HEK293 (cell line): ENCODE data around the gene RNU1-4.
"Not testable (repeated sequence)": the region's sequence is repeated elsewhere in the genome, so short reads cannot be mapped to it uniquely, and the experiment has no call there.

Source experiments
- CTCF ChIA-PET: fragments of 350-600 bp; formaldehyde crosslinking; extraction: SDS; loops from one replicate; lab custom pipeline; 2021; ENCODE audit warnings: antibody characterized with exemption; lab: Yijun Ruan, JAX
- POLR2A ChIA-PET: fragments of 300-600 bp; formaldehyde crosslinking; extraction: SDS; loops from one replicate; lab custom pipeline; 2020; ENCODE audit warnings: antibody characterized with exemption, inconsistent platforms; lab: Yijun Ruan, JAX
- H3K27ac ChIP-seq: fragments of 200-500 bp; sonication (Bioruptor generic); 2 replicates; pipeline ENCODE4 v1.5.1; 2014; ENCODE audit warnings: low read depth, low read length, control low read depth, inconsistent platforms; ENCODE audit errors: extremely low read depth
- H3K36me3 ChIP-seq, 2 experiments: fragments of 200-500 bp in 1 of 2; sonication (Bioruptor generic) in 1 of 2; 1 replicate in 1 of 2; 2 replicates in 1 of 2; pipeline ENCODE4 v1.5.1; 2014 to 2017; ENCODE audit warnings: inconsistent platforms in 2 of 2, low read length in 2 of 2; ENCODE audit not compliant: control insufficient read depth in 2 of 2, insufficient read depth in 1 of 2
- H3K4me1 ChIP-seq: fragments of 200-500 bp; sonication (Bioruptor generic); 2 replicates; pipeline ENCODE4 v1.5.1; 2014; ENCODE audit warnings: mild to moderate bottlenecking, low read length, inconsistent platforms; ENCODE audit not compliant: control insufficient read depth, insufficient read depth
- H3K4me3 ChIP-seq: 2 replicates; pipeline ENCODE4 v1.5.1; 2011; ENCODE audit warnings: low read depth, mild to moderate bottlenecking, control low read depth, low read length, moderate library complexity
- H3K9me3 ChIP-seq: fragments of 200-500 bp; sonication (Bioruptor generic); 2 replicates; pipeline ENCODE4 v1.5.1; 2014; ENCODE audit warnings: low read depth, low read length, inconsistent platforms; ENCODE audit not compliant: control insufficient read depth, insufficient read depth

Gene RNU1-4

DNA sequence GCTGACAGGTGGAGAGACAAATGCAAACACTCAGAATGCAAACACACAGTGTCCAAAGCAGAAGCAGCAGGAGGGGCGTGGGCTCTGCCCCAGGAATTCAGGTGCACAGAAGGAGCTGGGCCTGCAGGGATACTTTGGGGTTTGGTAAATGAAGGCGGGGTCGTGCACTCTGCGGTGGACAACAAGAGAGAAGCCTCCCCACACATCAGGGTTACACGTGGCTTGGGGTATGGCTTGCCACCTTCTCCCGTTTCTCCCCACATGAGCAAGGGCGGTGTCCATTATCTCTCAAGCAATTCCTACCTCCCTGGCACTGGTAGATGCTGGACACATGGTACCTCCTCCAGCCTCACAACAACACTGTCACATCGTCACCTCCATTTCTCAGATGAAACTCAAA is 35.0 kb downstream of the RNU1-4 start:
- H3K9me3 ChIP-seq, H3K4me1 ChIP-seq, H3K27ac ChIP-seq, H3K36me3 ChIP-seq, POLR2A ChIA-PET, H3K4me3 ChIP-seq, CTCF ChIA-PET: not testable (repeated sequence)

DNA sequence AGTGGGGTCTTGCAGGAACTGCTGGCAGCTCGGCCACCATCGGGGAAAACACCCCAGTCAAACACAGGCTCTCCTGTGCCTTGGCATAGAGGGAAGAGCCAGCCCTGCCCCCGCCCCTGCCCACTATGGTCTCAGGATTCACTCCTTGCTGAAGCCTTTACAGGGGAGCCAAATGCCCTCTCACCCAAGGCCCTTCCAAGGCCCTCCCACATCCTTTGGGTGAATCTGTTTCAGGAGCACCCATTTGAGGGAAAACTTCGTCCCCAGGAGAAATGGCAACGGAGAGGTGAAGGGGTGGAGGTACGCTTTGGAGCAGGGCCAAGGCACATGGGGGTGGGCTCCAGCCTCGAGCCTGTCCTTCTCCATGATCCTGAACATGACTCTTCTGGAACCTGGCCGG is 35.9 kb downstream of the RNU1-4 start:
- H3K36me3 ChIP-seq, H3K9me3 ChIP-seq, POLR2A ChIA-PET, H3K4me3 ChIP-seq, H3K27ac ChIP-seq, H3K4me1 ChIP-seq, CTCF ChIA-PET: not testable (repeated sequence)

DNA sequence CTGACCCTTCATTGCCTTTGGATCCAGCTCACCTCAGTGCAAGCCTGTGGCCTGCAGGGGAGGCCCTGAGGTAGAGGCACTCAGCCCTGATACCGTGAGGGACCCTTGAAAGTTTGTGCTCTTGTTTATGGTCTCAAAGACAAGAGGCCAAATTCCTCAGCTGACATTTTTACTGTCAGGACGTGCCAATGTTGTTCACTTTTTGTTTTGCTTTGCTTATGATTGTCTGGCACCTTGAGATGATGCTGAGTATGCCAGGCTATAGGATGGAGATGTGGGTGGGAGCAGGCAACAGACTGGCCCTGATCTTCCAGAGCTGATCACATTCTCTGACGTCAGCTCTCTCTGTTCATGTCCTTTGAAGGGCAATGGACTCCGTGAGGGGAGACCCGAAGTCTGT is 36.5 kb downstream of the RNU1-4 start:
- H3K9me3 ChIP-seq, H3K27ac ChIP-seq, POLR2A ChIA-PET, H3K4me3 ChIP-seq, CTCF ChIA-PET, H3K4me1 ChIP-seq, H3K36me3 ChIP-seq: not testable (repeated sequence)

DNA sequence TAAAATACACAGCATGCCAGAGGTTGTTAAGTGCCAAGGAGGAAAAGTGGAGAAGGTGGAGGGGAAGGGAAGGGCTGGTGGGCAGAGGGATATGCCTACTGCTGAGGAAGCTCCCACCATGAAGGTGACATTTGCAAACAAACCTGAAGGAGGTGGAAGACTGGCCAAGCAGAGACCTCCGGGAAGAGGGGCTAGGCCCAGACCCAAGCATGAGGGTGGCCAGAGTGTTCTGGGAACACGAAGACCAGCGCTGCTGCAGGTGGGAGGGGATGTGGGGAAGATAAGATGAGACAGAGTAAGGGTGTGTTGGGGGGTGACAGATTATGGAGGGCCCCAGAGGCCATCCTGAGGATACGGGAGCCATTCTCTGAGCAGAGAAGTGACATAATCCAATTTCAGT is 37.5 kb downstream of the RNU1-4 start:
- H3K4me1 ChIP-seq, H3K9me3 ChIP-seq, POLR2A ChIA-PET, CTCF ChIA-PET, H3K4me3 ChIP-seq, H3K27ac ChIP-seq, H3K36me3 ChIP-seq: not testable (repeated sequence)

DNA sequence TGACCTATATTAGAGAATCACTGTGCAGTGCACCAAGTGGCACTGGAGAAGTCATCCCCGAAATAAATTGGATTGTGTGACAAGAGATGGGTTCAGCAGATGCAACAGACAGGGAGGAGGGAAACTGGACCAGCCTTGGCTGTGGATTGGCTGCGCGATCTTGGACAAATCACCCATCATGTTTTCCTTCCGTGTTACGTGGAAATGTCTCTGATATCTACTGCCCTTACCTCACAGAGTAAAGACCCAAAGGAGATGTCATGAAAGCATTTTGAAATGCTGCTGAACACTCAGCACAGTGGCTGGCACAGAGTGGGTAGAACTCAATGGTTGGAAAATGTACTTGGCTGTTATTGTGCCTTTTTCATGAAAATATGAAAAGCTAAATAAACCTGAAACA is 39.2 kb downstream of the RNU1-4 start:
- H3K9me3 ChIP-seq, H3K4me3 ChIP-seq, H3K4me1 ChIP-seq, H3K27ac ChIP-seq, POLR2A ChIA-PET, CTCF ChIA-PET, H3K36me3 ChIP-seq: not testable (repeated sequence)

DNA sequence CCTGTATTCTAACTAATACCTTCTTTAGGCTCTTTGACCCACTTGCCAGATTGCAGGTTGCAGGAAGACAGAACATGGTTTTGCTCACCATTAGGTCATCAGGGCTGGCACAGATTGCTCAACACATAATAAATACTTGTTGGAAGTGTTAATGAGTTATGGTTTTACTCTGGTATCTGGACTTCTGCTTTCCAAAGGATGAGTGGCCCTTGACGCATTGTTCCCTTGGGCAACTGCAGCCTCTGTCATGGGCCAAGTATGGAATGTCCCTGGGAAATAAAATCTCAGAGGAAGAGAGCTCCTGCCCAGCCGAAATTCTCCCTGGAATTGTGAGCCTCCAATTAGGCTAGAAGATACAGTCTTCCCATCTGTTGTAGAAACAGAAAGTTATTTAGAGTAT is 40.7 kb downstream of the RNU1-4 start:
- H3K36me3 ChIP-seq, H3K27ac ChIP-seq, CTCF ChIA-PET, H3K9me3 ChIP-seq, H3K4me1 ChIP-seq, H3K4me3 ChIP-seq, POLR2A ChIA-PET: not testable (repeated sequence)

DNA sequence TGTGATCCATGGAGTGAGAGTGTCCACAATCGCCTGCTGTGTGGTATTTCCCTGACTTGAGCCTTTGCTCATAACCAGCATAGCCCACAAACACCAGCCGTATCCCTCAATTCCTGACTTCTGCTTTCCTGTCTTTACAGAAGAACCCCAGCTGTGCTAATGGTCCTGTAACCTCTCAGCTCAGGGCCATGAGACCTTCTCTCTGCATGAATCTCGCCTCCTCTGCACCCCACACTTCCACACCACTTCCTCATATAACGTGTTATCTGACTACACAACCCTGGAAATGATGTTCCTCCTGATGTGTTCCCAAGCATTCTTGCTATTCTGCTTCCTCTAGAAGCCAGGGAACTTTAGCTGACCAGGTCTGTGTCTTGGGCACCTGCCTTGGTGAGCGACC is 41.3 kb downstream of the RNU1-4 start:
- CTCF ChIA-PET, H3K4me3 ChIP-seq, POLR2A ChIA-PET, H3K27ac ChIP-seq, H3K36me3 ChIP-seq, H3K4me1 ChIP-seq, H3K9me3 ChIP-seq: not testable (repeated sequence)

DNA sequence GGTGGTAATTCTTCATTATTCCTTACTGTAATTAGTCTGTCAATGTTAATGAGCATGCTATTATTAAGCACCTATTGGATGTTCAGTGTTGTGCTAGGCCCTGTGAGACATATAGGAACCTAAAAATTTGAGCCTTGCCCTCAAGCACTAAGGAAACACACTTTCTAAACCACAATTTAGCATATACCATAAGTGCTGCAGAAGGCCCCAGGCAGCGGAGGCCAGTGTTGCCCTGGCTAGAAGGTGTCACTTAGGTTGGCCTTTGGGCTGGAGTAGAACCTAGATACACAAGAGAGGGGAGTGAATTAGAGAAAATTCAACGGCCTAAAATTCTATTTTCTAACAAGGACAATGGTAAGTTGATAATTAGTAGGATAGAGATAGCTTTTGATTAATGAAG is 44.6 kb downstream of the RNU1-4 start:
- POLR2A ChIA-PET, H3K4me3 ChIP-seq, H3K36me3 ChIP-seq, H3K4me1 ChIP-seq, CTCF ChIA-PET, H3K27ac ChIP-seq, H3K9me3 ChIP-seq: not testable (repeated sequence)

DNA sequence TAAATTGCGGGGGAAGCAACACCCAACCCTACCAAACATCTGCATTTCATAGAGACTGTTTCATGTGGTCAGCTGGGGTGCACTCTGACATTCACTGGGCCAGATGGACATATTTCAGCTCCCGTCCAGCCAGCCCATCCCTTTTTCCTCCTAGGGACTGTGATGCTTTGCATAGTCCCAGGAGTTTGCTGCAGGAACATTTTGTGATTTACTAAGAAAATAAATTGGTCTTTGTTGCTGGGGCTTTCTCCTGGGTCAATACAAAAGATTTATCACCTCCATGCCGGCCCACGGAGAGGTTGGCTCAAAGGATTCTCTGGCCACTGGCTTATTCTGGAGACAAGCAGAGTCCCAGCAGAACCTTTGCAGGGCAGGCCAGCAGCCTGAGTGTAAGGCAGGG is 46.0 kb downstream of the RNU1-4 start:
- H3K36me3 ChIP-seq, H3K27ac ChIP-seq, H3K4me1 ChIP-seq, H3K9me3 ChIP-seq, POLR2A ChIA-PET, H3K4me3 ChIP-seq, CTCF ChIA-PET: not testable (repeated sequence)

DNA sequence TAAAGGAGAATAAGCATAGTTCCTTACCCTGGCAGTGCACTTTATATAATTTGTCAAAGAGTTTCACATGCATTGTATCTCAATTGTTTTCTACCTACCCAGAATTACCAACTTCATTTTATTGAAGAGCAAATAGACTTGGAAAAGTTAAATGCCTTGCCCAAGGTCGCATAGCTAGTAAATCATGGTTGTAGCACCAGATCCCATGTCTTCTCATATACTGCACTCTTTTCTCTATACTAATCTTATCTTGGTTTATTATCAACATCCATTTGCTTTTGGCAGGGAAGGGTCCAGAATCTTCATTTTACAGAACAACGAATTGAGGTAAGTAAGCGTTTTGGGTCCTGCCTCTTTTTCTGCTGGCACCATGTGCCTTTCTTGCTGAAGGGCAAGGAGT is 46.9 kb downstream of the RNU1-4 start:
- H3K4me1 ChIP-seq, H3K36me3 ChIP-seq, H3K4me3 ChIP-seq, H3K9me3 ChIP-seq, CTCF ChIA-PET, POLR2A ChIA-PET, H3K27ac ChIP-seq: not testable (repeated sequence)

DNA sequence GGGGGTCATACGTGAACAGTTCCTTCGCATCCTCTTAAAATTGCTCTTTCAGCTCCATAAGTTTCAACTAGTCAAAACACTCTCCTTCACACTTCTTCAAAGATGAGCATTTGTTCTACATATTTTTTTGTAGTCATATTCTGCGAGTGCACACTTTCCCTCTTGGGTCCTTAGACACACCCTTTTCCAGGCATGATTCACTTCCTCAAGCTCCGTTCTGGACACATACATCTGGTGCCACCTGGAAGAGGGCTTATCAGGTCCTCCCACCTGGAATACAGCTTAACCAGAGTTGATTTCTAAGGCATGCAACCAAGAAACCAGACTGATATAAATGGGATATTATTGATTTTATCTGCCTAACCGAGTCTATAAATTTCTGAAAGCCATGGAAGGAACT is 47.4 kb downstream of the RNU1-4 start:
- H3K4me1 ChIP-seq, CTCF ChIA-PET, H3K27ac ChIP-seq, H3K4me3 ChIP-seq, H3K36me3 ChIP-seq, POLR2A ChIA-PET, H3K9me3 ChIP-seq: not testable (repeated sequence)
